ENCODE results near the gene NTN5.

The NTN5 gene

GRCh38 chr19:48630296-48631063, 42.3 kb downstream of the NTN5 start:
- DNase-seq (ENCODE audit: low read depth in 2 of 2), result no peak

GRCh38 chr19:48629599-48630295, 43.1 kb downstream of the NTN5 start:
- no peak for DNase-seq (ENCODE audit: low read depth in 2 of 2)

GRCh38 chr19:48629297-48629598, 43.6 kb downstream of the NTN5 start:
- no peak for DNase-seq (ENCODE audit: low read depth in 2 of 2)

- no peak for DNase-seq (ENCODE audit: low read depth in 2 of 2)
Measured at GRCh38 chr19:48628486-48629296, 44.1 kb downstream of the NTN5 start.

- DNase-seq (ENCODE audit: low read depth in 2 of 2), result no peak
Measured at GRCh38 chr19:48627865-48628314, 44.9 kb downstream of the NTN5 start.

- no peak for DNase-seq (ENCODE audit: low read depth in 2 of 2)
Measured at GRCh38 chr19:48627201-48627864, 45.5 kb downstream of the NTN5 start.

- DNase-seq (ENCODE audit: low read depth in 2 of 2), result no peak
Measured at GRCh38 chr19:48625891-48626327, 46.9 kb downstream of the NTN5 start.

- no peak for DNase-seq (ENCODE audit: low read depth in 2 of 2)
Measured at GRCh38 chr19:48624791-48625723, 47.8 kb downstream of the NTN5 start.

- DNase-seq (ENCODE audit: low read depth in 2 of 2), result peak; percentile 96
Measured at GRCh38 chr19:48624067-48624594, 48.7 kb downstream of the NTN5 start.

GRCh38 chr19:48623556-48624066, 49.2 kb downstream of the NTN5 start:
- DNase-seq (ENCODE audit: low read depth in 2 of 2), result no peak

GRCh38 chr19:48619692-48620585, 52.9 kb downstream of the NTN5 start:
- no peak for DNase-seq (ENCODE audit: low read depth in 2 of 2)

GRCh38 chr19:48618916-48619691, 53.7 kb downstream of the NTN5 start, which contains the start of the genes RPL18 and SPHK2:
Gene RPL18 (minus strand): TSS chr19:48619178. CDS start chr19:48619143, 35 bp downstream.
Gene SPHK2 (plus strand): TSS chr19:48619506. CDS start chr19:48620515, 1,009 bp downstream.
- peak; percentile 90 to 94 for DNase-seq (ENCODE audit: low read depth in 2 of 2)

- no peak for DNase-seq (ENCODE audit: low read depth in 2 of 2)
Measured at GRCh38 chr19:48618278-48618915, 54.4 kb downstream of the NTN5 start.

- DNase-seq (ENCODE audit: low read depth in 2 of 2), result no peak
Measured at GRCh38 chr19:48617146-48617937, 55.5 kb downstream of the NTN5 start.

- no peak for DNase-seq (ENCODE audit: low read depth in 2 of 2)
Measured at GRCh38 chr19:48616491-48617056, 56.2 kb downstream of the NTN5 start.

GRCh38 chr19:48616041-48616436, 56.8 kb downstream of the NTN5 start:
- DNase-seq (ENCODE audit: low read depth in 2 of 2), result no peak
